ENCODE data around the gene C12orf56.
"Not testable (repeated sequence)": the region's sequence is repeated elsewhere in the genome, so short reads cannot be mapped to it uniquely, and the experiment has no call there.

Gene C12orf56

GRCh38 chr12:64219145-64219544, 171.4 kb downstream of the C12orf56 start:
- no peak for TF ChIP-seq CTCF (IDR thresholded peaks at IDR 0.05; ENCODE audit: extremely low read depth, insufficient read depth, missing control alignments)

GRCh38 chr12:64218597-64218996, 172.0 kb downstream of the C12orf56 start:
- no peak for DNase-seq (ENCODE audit: low spot score)
- no peak for TF ChIP-seq CTCF (IDR thresholded peaks at IDR 0.05; ENCODE audit: extremely low read depth, insufficient read depth, missing control alignments)
- in situ Hi-C loops (cut with MboI; ENCODE audit: low pct_unique_long_range_greater_than_20kb, low sequenced_read_pairs, unreplicated experiment): no loop called here

More at GRCh38 chr12:64219145-64219544, 171.4 kb downstream of the C12orf56 start:
- no peak for DNase-seq (ENCODE audit: low spot score)
- in situ Hi-C loops (cut with MboI; ENCODE audit: low pct_unique_long_range_greater_than_20kb, low sequenced_read_pairs, unreplicated experiment): no loop called here

- DNase-seq (ENCODE audit: low spot score); in situ Hi-C loops (cut with MboI; ENCODE audit: low pct_unique_long_range_greater_than_20kb, low sequenced_read_pairs, unreplicated experiment): not testable (repeated sequence)
These were observed 172.9 kb downstream of the C12orf56 start for GRCh38 chr12:64217643-64218042.

GRCh38 chr12:64216239-64216638, 174.3 kb downstream of the C12orf56 start:
- DNase-seq (ENCODE audit: low spot score): no peak
- in situ Hi-C loops (cut with MboI; ENCODE audit: low pct_unique_long_range_greater_than_20kb, low sequenced_read_pairs, unreplicated experiment): no loop called here
- TF ChIP-seq CTCF (IDR thresholded peaks at IDR 0.05; ENCODE audit: extremely low read depth, insufficient read depth, missing control alignments): no peak
